ENCODE measurements around the gene ARRDC1.
"Not testable (repeated sequence)": the region's sequence is repeated elsewhere in the genome, so short reads cannot be mapped to it uniquely, and the experiment has no call there.

The ARRDC1 gene

GRCh38 chr9:137620581-137620980 lies 15.1 kb downstream of the ARRDC1 start:
- ChIA-PET POLR2A (no interaction called here), CTCF (interaction anchor here (0.8 to 1.9 kb wide), 7 partner anchors 9 to 169 kb away, joined by 3 to 7 read pairs (median 3); no protein-coding TSS in a partner anchor)
- no peak for DNase-seq (ENCODE audit: low read depth, low spot score)
- no peak for TF ChIP-seq CTCF (IDR thresholded peaks at IDR 0.05; ENCODE audit: insufficient read depth, low read length, missing control alignments)
- peak overlapping the region; percentile 78; the same call in 1 of the 2 replicates for H3K4me3 ChIP-seq (ENCODE audit: low read depth, low read length)

GRCh38 chr9:137621131-137621757 lies 15.8 kb downstream of the ARRDC1 start:
- CTCF ChIA-PET = interaction anchor here (0.8 to 1.9 kb wide), 7 partner anchors 8 to 169 kb away, joined by 3 to 7 read pairs (median 4); no protein-coding TSS in a partner anchor
- POLR2A ChIA-PET = no interaction called here
- no peak overlapping the region for H3K4me3 ChIP-seq (ENCODE audit: low read depth, low read length)
- DNase-seq (ENCODE audit: low read depth, low spot score) = no peak
- TF ChIP-seq CTCF (IDR thresholded peaks at IDR 0.05; ENCODE audit: insufficient read depth, low read length, missing control alignments) = no peak

GRCh38 chr9:137622211-137622610 lies 16.7 kb downstream of the ARRDC1 start:
- DNase-seq (ENCODE audit: low read depth, low spot score); H3K4me3 ChIP-seq (ENCODE audit: low read depth, low read length); POLR2A ChIA-PET: not testable (repeated sequence)
- CTCF ChIA-PET = interaction anchor here (1.4 to 1.9 kb wide), 2 partner anchors 16 to 168 kb away, joined by 4 read pairs; no protein-coding TSS in a partner anchor

- CTCF ChIA-PET = no interaction called here
Measured at GRCh38 chr9:137626464-137626863, 21.0 kb downstream of the ARRDC1 start.

GRCh38 chr9:137627406-137627805 lies 21.9 kb downstream of the ARRDC1 start:
- H3K4me3 ChIP-seq (ENCODE audit: low read depth, low read length); DNase-seq (ENCODE audit: low read depth, low spot score); CTCF ChIA-PET: not testable (repeated sequence)
- POLR2A ChIA-PET = interaction anchor here (1.1 kb wide), 1 partner anchor 9 kb away, joined by 3 read pairs; the partner anchor contains the start of gene EHMT1

More at GRCh38 chr9:137626464-137626863, 21.0 kb downstream of the ARRDC1 start:
- H3K4me3 ChIP-seq (ENCODE audit: low read depth, low read length) = no peak overlapping the region
- no peak for DNase-seq (ENCODE audit: low read depth, low spot score)
- TF ChIP-seq CTCF (IDR thresholded peaks at IDR 0.05; ENCODE audit: insufficient read depth, low read length, missing control alignments) = no peak
- POLR2A ChIA-PET = interaction anchor here (1.1 kb wide), 1 partner anchor 8 kb away, joined by 3 read pairs; the partner anchor contains the start of gene EHMT1

- no peak for DNase-seq (ENCODE audit: low read depth, low spot score)
- TF ChIP-seq CTCF (IDR thresholded peaks at IDR 0.05; ENCODE audit: insufficient read depth, low read length, missing control alignments) = no peak
- CTCF ChIA-PET = interaction anchor here (1.5 kb wide), 1 partner anchor 9 kb away, joined by 7 read pairs; no protein-coding TSS in a partner anchor
- POLR2A ChIA-PET = no interaction called here
- H3K4me3 ChIP-seq (ENCODE audit: low read depth, low read length) = no peak overlapping the region
Measured at GRCh38 chr9:137630126-137630525, 24.6 kb downstream of the ARRDC1 start.

- TF ChIP-seq CTCF (IDR thresholded peaks at IDR 0.05; ENCODE audit: insufficient read depth, low read length, missing control alignments) = no peak
- ChIA-PET POLR2A (no interaction called here), CTCF (interaction anchor here (0.5 kb wide), 1 partner anchor 10 kb away, joined by 3 read pairs; no protein-coding TSS in a partner anchor)
- no peak for DNase-seq (ENCODE audit: low read depth, low spot score)
- no peak overlapping the region for H3K4me3 ChIP-seq (ENCODE audit: low read depth, low read length)
Measured at GRCh38 chr9:137630679-137631078, 25.2 kb downstream of the ARRDC1 start.

All from AG04449 (cell line).